Measurements from ENCODE around the gene PDXP. TPM values are rescaled to one million over a fixed set of nuclear protein-coding genes. Genes with fewer than 3 reads are reported as not detected.

PDXP gene
- total RNA-seq, 1 donor from 2014 or later = 16.5 TPM

DNA sequence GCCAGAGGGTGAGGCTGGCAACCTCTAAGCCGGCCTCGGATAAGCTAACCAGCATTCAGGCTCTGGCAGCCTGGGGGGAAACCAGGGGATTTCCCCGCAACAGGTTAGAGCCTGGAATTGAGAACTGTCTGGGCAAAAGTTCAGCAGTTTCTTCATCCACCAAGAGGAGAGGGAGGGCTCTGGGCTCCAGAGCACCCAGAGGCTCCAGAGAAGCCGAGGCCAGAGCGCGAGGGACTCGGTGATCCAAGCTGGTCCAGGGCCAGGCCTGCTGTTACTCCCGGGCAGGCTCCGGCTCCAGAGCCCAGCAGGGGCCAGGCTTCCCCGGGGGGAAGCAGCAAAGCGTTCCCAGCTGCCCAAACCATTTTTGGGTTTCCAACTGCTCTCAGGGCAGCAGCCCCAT, 32.4 kb upstream of the PDXP start:
- Mint-ChIP-seq H3K9me3 (ENCODE audit: unreplicated experiment) (no peaks in the 10 kb centered on the region), H3K4me3 (ENCODE audit: unreplicated experiment) (no peak overlapping the region), H3K4me1 (ENCODE audit: unreplicated experiment) (peaks cover 7% of the 10 kb centered on the region), H3K36me3 (ENCODE audit: unreplicated experiment) (peaks cover 2% of the 10 kb centered on the region), H3K27ac (ENCODE audit: unreplicated experiment) (no peak overlapping the region), H3K27me3 (ENCODE audit: unreplicated experiment) (no peaks in the 10 kb centered on the region)
- TF ChIP-seq, protein P1, sequence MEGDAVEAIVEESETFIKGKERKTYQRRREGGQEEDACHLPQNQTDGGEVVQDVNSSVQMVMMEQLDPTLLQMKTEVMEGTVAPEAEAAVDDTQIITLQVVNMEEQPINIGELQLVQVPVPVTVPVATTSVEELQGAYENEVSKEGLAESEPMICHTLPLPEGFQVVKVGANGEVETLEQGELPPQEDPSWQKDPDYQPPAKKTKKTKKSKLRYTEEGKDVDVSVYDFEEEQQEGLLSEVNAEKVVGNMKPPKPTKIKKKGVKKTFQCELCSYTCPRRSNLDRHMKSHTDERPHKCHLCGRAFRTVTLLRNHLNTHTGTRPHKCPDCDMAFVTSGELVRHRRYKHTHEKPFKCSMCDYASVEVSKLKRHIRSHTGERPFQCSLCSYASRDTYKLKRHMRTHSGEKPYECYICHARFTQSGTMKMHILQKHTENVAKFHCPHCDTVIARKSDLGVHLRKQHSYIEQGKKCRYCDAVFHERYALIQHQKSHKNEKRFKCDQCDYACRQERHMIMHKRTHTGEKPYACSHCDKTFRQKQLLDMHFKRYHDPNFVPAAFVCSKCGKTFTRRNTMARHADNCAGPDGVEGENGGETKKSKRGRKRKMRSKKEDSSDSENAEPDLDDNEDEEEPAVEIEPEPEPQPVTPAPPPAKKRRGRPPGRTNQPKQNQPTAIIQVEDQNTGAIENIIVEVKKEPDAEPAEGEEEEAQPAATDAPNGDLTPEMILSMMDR (IDR thresholded peaks at IDR 0.05) = no peak
- no peak for DNase-seq (ENCODE audit: extremely low spot score, unreplicated experiment)

DNA sequence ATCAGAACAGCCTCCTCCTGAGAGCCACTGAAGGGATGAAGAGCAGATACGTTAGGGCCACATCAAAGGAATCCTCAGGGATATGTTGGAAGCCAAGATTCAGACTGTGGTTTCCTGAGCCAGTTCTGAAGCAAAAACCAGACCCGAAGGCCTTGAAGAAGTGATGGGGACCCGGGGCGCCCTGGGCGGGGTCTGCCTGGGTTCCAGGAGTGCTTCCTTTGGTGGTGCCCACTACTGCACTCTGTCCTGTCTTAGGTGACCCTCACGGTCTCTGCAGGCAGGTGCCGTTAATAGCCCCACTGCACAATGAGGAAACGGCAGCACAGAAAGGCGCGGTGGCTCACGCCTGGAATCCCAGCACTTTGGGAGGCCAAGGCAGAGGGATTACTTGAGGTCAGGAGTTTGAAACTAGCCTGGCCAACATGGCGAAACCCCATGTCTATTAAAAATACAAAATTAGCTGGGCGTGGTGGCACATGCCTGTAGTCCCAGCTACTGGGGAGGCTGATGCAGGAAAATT, 31.9 kb upstream of the PDXP start:
- TF ChIP-seq, protein P1 (IDR thresholded peaks at IDR 0.05) = no peak
- DNase-seq (ENCODE audit: extremely low spot score, unreplicated experiment) = no peak
- H3K4me1 Mint-ChIP-seq (ENCODE audit: unreplicated experiment) = peaks cover 7% of the 10 kb centered on the region
- no peaks in the 10 kb centered on the region for H3K27me3 Mint-ChIP-seq (ENCODE audit: unreplicated experiment)
- H3K9me3 Mint-ChIP-seq (ENCODE audit: unreplicated experiment) = no peaks in the 10 kb centered on the region
- H3K27ac Mint-ChIP-seq (ENCODE audit: unreplicated experiment) = no peak overlapping the region
- H3K4me3 Mint-ChIP-seq (ENCODE audit: unreplicated experiment) = no peak overlapping the region
- H3K36me3 Mint-ChIP-seq (ENCODE audit: unreplicated experiment) = peaks cover 2% of the 10 kb centered on the region

DNA sequence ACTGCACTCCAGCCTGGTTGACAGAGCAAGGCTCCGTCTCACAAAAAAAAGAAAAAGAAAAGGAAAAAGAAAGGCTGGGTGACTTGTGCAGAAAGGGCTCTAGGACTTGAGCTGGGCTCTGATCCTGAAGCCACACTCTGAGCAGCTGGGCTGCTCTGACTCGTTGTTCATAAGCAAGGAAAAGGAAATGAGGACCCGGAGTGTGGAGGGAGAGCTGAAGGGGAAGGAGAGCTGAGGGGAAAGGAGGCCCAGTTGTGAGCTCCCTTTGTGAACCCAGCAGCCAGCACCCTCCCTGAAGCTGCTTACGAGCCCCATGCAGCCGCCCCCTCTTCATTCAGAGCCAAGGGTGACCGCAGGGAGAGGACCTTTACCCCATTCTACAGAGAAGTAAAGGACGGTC, 31.4 kb upstream of the PDXP start:
- Mint-ChIP-seq H3K27me3 (ENCODE audit: unreplicated experiment) (no peaks in the 10 kb centered on the region), H3K4me1 (ENCODE audit: unreplicated experiment) (peaks cover 7% of the 10 kb centered on the region), H3K27ac (ENCODE audit: unreplicated experiment) (no peak overlapping the region), H3K36me3 (ENCODE audit: unreplicated experiment) (peaks cover 2% of the 10 kb centered on the region), H3K9me3 (ENCODE audit: unreplicated experiment) (no peaks in the 10 kb centered on the region), H3K4me3 (ENCODE audit: unreplicated experiment) (no peak overlapping the region)
- TF ChIP-seq, protein P1 (IDR thresholded peaks at IDR 0.05) = no peak
- DNase-seq (ENCODE audit: extremely low spot score, unreplicated experiment) = no peak

GRCh38 chr22:37627545-37627944, 31.0 kb upstream of the PDXP start:
- Mint-ChIP-seq H3K36me3 (ENCODE audit: unreplicated experiment) (peaks cover 2% of the 10 kb centered on the region), H3K27ac (ENCODE audit: unreplicated experiment) (no peak overlapping the region), H3K4me3 (ENCODE audit: unreplicated experiment) (no peak overlapping the region), H3K9me3 (ENCODE audit: unreplicated experiment) (no peaks in the 10 kb centered on the region), H3K27me3 (ENCODE audit: unreplicated experiment) (no peaks in the 10 kb centered on the region), H3K4me1 (ENCODE audit: unreplicated experiment) (peaks cover 7% of the 10 kb centered on the region)
- no peak for DNase-seq (ENCODE audit: extremely low spot score, unreplicated experiment)
- TF ChIP-seq, protein P1 (IDR thresholded peaks at IDR 0.05) = no peak

GRCh38 chr22:37628830-37629229, 29.7 kb upstream of the PDXP start:
- TF ChIP-seq, protein P1 (IDR thresholded peaks at IDR 0.05) = no peak
- Mint-ChIP-seq H3K36me3 (ENCODE audit: unreplicated experiment) (no peaks in the 10 kb centered on the region), H3K4me3 (ENCODE audit: unreplicated experiment) (no peak overlapping the region), H3K27ac (ENCODE audit: unreplicated experiment) (no peak overlapping the region), H3K4me1 (ENCODE audit: unreplicated experiment) (peaks cover 15% of the 10 kb centered on the region), H3K27me3 (ENCODE audit: unreplicated experiment) (no peaks in the 10 kb centered on the region), H3K9me3 (ENCODE audit: unreplicated experiment) (no peaks in the 10 kb centered on the region)
- no peak for DNase-seq (ENCODE audit: extremely low spot score, unreplicated experiment)
